Activated CD4-positive, alpha-beta T cell treated with anti-CD3 and anti-CD28 coated beads, Interleukin-2, amount 50 U/mL, for 48 hours (primary cell): ENCODE data around the gene CHST1.

Experiments
- DNase-seq, 2 experiments: peaks; one replicate each; pipeline ENCODE4 v3.0.0-alpha.2; 2020

The CHST1 gene

GRCh38 chr11:45674481-45675190, 9.2 kb upstream of the CHST1 start:
- DNase-seq, result no peak

GRCh38 chr11:45673441-45673840, 8.0 kb upstream of the CHST1 start:
- DNase-seq, result no peak

DNA sequence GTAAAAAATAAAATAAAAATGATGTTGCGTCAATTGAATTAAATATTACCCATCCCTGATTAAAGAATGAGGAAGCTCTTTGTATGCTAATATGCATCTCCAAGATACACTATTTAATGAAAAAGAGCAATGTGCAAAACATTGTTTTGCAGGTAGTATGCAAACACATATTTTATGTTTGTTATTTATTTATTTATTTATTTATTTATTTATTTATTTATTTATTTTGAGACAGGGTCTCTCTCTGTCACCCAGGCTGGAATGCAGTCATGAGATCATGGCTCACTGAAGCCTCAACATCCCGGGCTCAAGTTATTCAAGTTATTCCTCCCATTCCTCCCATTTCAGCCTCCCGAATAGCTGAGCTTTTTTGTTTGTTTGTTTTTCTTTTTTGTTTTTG, 7.2 kb upstream of the CHST1 start:
- DNase-seq, result no peak

- DNase-seq, result no peak
Measured at GRCh38 chr11:45671246-45672171, 6.1 kb upstream of the CHST1 start.

- no peak for DNase-seq
Measured at GRCh38 chr11:45670386-45671135, 5.1 kb upstream of the CHST1 start.

DNA sequence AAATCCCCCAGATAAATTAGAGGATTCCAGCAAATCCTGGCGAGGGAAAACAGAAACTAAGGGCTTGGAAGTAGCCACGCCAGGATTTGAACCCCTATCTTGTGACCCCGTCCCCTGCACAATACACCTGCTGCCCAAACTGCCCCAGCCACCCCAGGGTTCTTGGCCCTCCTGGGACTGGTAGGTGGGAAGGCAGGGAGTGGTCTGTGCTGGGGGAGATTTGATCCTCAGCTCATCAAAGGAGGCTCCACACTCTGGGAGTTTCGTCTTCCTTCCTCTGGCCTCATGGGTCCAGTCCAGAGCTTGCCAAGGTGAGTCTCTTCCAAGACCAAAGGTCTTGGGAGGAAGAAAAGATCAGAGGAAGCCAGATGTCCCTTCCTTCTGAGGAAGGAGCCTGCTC, 4.5 kb upstream of the CHST1 start:
- no peak for DNase-seq

DNA sequence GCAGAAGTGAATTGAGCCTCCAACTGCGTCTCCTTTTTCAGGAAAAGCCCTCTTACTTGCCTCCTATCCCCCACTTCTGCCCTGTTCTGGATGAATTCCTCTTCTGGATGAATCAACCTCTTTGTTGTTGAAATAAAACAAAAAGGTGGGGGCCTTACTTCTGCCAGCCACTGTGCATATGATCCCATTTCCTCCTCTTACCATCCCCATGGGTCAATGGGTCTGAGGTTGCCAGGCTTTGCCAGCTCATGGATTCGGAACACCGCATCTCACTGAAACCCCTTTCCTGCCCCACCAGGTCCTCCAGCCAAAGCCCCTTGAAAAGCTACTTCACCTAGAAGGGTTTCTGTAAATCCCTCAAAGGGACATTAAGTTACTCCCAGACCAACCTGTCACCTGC, 3.7 kb upstream of the CHST1 start:
- no peak for DNase-seq

DNA sequence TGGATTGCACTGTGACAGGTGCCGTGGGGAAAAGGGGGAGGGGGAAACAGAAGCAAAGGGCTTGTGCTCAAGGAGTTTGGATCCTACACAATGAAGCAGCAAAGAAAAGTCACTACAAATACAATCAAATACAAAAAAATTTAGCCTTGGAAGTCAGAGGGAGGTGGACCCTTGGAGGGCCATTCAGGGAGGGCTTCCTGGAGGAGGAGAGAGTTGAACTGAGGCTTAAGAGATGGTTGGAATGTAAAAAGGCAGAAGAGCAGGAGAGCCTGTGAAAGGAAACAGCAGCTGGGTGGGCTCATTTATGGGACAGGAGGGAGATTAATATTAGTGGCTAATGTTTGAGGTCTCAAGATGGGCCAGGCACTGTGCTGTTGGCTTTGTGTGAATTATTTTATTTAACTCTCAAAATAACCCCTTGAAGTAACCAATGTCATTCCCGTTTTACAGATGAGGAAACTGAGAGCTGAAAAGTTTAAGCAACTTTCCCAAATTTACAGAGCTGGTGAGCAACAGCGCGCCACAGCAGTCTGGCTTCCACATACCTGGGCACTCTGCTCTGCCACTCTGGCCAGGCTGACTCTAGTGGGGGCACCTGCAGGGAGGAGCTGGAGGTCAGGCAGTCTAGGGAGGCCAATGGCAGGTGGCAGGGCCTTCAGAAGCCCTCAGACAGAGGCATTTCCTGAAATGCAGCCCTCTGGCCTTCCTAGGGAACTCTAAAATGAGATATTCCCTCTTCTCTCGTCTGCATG, 2.7 kb upstream of the CHST1 start:
- DNase-seq, result no peak

- DNase-seq, result no peak
Measured at GRCh38 chr11:45666648-45667642, 1.5 kb upstream of the CHST1 start.

GRCh38 chr11:45665933-45666647, 668 bp upstream of the CHST1 start:
- DNase-seq, result no peak

DNA sequence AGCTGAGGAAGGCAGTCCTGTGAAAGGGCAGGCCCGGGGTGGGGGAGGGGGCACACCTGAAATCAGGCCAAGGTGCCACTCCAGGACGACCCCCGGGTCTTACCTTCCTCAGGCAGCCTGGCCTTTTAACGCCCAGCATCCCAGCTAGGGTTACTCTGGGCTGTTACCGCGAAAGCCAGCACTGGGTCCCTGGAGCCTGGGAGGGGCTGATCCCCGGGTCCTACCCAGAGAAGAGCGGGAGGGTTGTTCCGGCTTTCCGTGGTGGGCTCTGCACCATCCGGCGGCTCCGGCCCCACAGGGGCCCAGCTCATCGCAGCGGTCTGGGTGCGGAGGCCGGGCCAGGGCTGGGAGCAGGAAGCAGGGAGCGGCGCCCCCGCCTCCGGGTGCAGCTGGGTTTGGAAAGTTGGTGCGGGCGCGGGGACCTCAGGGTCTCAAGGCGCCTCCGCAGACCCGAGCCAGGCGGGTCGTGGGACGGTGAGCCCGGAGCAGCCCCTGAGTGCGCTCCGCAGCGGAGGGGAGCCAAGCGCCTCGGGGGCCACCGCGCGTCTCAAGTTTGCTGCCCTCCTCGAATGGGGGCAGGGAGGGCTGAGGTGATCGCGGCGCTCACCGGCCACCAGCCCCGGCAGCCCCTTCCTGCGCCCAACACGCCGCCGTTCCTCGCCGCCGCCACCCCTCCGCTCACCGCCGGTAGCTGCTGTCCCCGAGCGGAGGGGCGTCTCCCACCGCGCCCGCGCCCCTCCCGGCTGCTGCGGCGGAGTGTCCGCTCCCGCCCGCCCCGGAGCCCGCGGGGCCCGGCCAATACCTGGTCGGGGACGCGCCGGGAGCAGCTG, 831 bp downstream of the CHST1 start:
- no peak for DNase-seq

DNA sequence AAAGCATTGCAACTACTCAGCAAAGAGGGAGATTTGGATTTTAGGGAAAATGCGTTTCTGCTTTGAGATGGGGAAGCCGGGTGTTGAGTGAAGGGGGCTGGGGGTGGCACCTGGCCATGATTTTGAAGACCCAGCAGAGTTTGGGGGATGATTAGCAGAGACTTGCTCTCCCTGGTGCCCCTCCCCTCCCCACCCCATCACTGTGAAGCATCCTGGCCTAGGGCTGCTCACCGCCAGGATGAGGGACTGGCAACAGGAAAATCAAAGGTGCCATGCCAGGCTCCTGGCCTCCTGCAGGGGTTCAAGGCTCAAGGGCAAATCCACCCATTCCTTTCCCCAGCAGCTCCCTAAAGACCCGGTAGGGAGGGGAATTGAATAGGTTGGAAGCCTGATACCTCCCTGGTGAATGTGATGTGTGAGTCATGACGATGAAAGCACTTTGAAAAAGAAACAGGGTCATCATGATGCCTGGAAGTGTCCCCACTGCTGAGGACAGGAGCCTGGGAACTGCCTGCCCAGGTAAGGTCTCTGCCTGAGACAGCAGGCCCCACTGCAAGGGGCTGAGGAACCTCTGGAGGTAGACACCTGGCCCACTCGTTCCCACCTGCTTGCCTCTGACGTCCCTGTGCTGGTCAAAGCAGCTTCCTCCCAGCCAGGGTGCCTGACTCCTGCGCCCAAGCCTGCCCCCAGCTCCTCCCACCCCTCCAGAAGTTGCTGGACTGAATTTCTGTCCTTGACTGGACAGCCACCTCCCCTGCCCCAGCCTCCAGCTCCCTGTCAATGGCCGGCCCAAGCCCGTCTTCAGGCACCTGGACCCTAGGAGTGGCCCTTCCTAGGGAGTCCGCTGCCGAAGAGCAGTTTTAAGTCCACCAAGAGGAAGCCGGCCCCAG, 1.7 kb downstream of the CHST1 start:
- DNase-seq, result no peak

DNA sequence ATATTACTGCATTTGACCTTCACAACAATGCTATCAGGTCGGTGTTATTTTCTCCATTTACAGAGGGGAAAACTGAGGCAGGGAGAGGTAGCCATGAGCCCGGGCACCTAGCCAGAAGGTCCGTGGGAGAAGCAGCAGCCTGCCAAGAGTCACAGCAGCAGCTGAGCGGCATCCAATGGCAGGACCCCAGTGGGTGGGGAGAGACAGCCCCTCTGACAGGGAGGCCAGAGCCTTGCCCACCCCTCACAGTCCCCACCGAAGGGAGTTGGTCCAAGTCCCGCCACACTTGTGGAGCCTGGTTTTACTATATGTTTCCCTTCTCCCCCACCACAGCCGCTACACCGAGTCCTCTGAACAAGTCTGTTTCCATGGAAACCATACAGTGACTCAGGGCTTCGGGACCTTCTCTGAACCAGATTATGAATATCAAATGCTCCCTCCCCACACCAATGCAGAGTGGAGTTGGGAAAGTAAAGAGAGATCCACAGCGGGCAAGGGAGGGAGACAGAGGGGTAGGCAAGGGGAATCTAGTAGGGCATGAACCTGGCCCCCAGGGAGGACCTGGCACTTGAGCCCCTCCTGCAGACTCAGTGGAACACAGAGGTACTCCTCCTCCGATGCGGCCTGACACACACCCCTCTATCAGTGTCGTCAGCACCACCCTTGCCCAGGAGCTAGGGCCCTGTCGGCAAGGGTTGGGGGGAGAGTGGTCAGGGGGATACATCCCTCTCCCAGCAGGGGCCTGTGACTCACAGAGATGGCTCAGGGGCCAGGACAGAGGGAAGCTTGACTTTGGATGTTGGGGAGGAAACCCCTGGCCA, 2.5 kb downstream of the CHST1 start:
- DNase-seq, result peak in 1 of 2 experiments; percentile 28

GRCh38 chr11:45662096-45662664, 3.2 kb downstream of the CHST1 start:
- no peak for DNase-seq

DNA sequence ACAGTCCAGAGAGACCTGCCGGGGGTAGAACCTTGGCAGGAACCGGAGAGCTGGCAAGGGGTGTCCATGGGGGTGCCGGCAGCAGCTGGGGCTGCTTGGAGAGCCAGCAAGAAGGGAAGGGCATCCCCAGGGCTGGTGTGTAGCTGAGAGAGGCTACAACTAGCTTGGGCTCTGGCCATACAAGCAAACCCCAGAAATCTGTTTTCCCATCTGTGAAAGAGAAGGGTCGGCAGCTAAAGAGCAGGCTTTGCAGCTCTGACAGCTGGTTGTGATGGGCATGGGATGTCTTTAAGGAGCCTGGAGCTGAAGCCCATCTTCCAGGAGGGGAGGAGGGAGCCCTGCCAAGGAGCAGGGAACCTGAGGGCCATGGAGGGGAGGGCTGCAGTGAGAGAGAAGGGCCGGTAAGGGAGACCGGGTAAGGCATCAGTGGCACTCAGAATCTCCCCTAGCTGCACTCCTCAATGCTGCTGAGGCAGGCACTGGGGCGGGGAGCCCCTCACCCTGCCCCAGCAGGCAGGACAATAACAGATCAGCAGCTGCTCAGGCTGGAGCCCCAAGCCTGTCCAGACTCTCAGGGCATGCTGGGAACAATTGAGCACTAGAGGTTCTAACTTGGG, 3.9 kb downstream of the CHST1 start:
- no peak for DNase-seq

- DNase-seq, result no peak
Measured at GRCh38 chr11:45660729-45661438, 4.5 kb downstream of the CHST1 start.
